Natural killer cell (primary cell): ENCODE data around the gene OSCAR. TPM values are rescaled to one million over a fixed set of nuclear protein-coding genes. Genes with fewer than 3 reads are reported as not detected.
"Not testable (repeated sequence)": the region's sequence is repeated elsewhere in the genome, so short reads cannot be mapped to it uniquely, and the experiment has no call there.

Experiments
- ATAC-seq, 3 donors: fragments of 150-1000 bp in 2 of 3; fragments of 200-7000 bp in 1 of 3; cut with Tn5 transposase; 1 replicate in 1 of 3; 2 replicates in 2 of 3; pipeline ENCODE4 v1.10.0; 2021; ENCODE audit warnings: mild to moderate bottlenecking in 2 of 3, moderate library complexity in 2 of 3
- DNase-seq, 2 donors: peaks; one replicate each; pipeline versions ENCODE4 v3.0.0 to v3.0.0-alpha.2; 2013 to 2021; ENCODE audit warnings: mixed read lengths in 1 of 2
- H3K27ac ChIP-seq: one replicate; pipeline ENCODE4 v1.5.1; 2013; ENCODE audit warnings: mild to moderate bottlenecking, low read length
- H3K27me3 ChIP-seq: one replicate; pipeline ENCODE4 v1.6.1; 2013; ENCODE audit warnings: low read length; ENCODE audit not compliant: control insufficient read depth, insufficient read depth
- H3K36me3 ChIP-seq: one replicate; pipeline ENCODE4 v1.6.1; 2013; ENCODE audit warnings: low read length; ENCODE audit not compliant: control insufficient read depth, insufficient read depth
- H3K4me1 ChIP-seq: one replicate; pipeline ENCODE4 v1.6.1; 2013; ENCODE audit warnings: low read length; ENCODE audit not compliant: control insufficient read depth, insufficient read depth
- H3K4me3 ChIP-seq: one replicate; pipeline ENCODE4 v1.5.1; 2013; ENCODE audit warnings: low read length
- H3K9me3 ChIP-seq: one replicate; pipeline ENCODE4 v1.6.1; 2013; ENCODE audit warnings: low read length; ENCODE audit not compliant: control insufficient read depth, insufficient read depth
- H3K27ac Mint-ChIP-seq, 2 donors: one replicate each; pipeline ENCODE4 v1.8.0; 2022; ENCODE audit warnings: mild to moderate bottlenecking in 2 of 2, mixed read lengths in 2 of 2, moderate library complexity in 1 of 2
- H3K27me3 Mint-ChIP-seq, 2 donors: one replicate each; pipeline ENCODE4 v1.8.0; 2022; ENCODE audit warnings: low read depth in 2 of 2, mixed read lengths in 2 of 2
- H3K36me3 Mint-ChIP-seq: one replicate; pipeline ENCODE4 v1.8.0; 2022; ENCODE audit warnings: mixed read lengths
- H3K4me1 Mint-ChIP-seq, 2 donors: one replicate each; pipeline ENCODE4 v1.8.0; 2022; ENCODE audit warnings: mixed read lengths in 2 of 2
- H3K4me3 Mint-ChIP-seq: one replicate; pipeline ENCODE4 v1.8.0; 2022; ENCODE audit warnings: mild to moderate bottlenecking, moderate library complexity, mixed read lengths
- H3K9me3 Mint-ChIP-seq, 2 donors: one replicate each; pipeline ENCODE4 v1.8.0; 2022; ENCODE audit warnings: mixed read lengths in 2 of 2
- CTCF ChIP-seq: fragments of 200-600 bp; IDR thresholded peaks from one replicate; pipeline ENCODE4 v1.8.0; 2022; ENCODE audit warnings: antibody characterized with exemption
- WGBS: methylation state at CpG from one replicate; pipeline ENCODE4 v1.1.7; 2013; ENCODE audit warnings: missing lambda C conversion rate; ENCODE audit not compliant: insufficient coverage; 5-methylcytosine and 5-hydroxymethylcytosine counted together
- intact Hi-C: fragments of 100-400 bp; cut with micrococcal nuclease; formaldehyde crosslinking; loops from one replicate; pipeline ENCODE4 v1.14.2; 2022
- total RNA-seq, 4 donors: library from RNA; stranded (reverse); fragments of 120-200 nt in 1 of 4; gene quantifications; one replicate each; pipeline versions ENCODE4 v1.2.3 to v1.2.4, GENCODE V29; 2013 to 2022

The OSCAR gene
- total RNA-seq, 3 donors from 2014 or later (not counting 1 experiment from before 2014, with no cell fraction given): 2.3 to 5.4 (median 4.4) TPM

DNA sequence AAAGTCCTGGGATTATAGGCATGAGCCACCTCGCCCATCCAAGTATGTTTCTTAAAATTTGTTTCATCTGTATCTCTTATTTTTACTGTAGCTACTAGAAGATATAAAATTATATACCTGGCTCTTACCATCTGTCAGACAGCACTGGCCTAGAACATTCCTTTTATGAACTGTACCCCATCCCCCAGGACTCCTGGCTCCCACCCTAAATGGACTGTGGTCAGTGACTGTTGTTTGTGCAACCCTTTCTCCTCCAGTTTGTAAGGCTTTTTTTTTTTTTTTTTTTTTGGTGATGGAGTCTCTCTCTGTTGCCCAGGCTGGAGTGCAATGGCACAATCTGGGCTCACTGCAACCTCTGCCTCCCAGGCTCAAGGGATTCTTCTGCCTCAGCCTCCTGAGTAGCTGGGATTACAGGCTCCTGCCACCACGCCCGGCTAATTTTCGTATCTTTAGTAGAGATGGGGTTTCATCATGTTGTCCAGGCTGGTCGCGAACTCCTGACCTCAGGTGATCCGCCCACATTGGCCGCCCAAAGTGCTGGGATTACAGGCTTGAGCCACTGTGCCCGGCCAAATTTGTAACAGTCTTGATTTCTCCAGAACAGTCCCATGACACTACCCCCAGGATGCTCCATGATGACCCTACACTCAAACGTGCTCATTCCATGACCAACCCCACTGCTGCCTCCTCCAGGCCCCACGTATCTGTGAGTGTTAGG lies 4.6 kb upstream of the OSCAR start:
- intact Hi-C loops: no loop called here
- WGBS: 90% methylated on average over 10 of the region's 11 CpGs
- H3K9me3 ChIP-seq: no peaks in the 10 kb centered on the region
- H3K4me1 ChIP-seq: peaks cover 14% of the 10 kb centered on the region
- ATAC-seq (no peak), DNase-seq (no peak)
- Mint-ChIP-seq H3K4me1 (peaks cover 13 to 30% of the 10 kb centered on the region in 2 donors), H3K9me3 (no peaks in the 10 kb centered on the region), H3K4me3 (peak overlapping the region; percentile 35), H3K27ac (peak overlapping the region in 1 of 2 donors; percentile 28), H3K27me3 (no peaks in the 10 kb centered on the region), H3K36me3 (no peaks in the 10 kb centered on the region)
- peaks cover 39% of the 10 kb centered on the region for H3K36me3 ChIP-seq
- TF ChIP-seq CTCF: no peak
- H3K27ac ChIP-seq: no peak overlapping the region
- H3K27me3 ChIP-seq: no peaks in the 10 kb centered on the region
- H3K4me3 ChIP-seq: no peak overlapping the region

GRCh38 chr19:54102421-54103169 lies 2.0 kb upstream of the OSCAR start, which contains the start of gene NDUFA3:
Gene NDUFA3, plus strand, starts transcription at chr19:54102855. Its CDS starts 24 bp downstream, at chr19:54102879.
- Histone ChIP-seq H3K4me1 (peaks cover 14% of the 10 kb centered on the region), H3K27me3 (no peaks in the 10 kb centered on the region), H3K27ac (peak within 1 kb of the TSS; percentile 82), H3K4me3 (peak within 1 kb of the TSS; percentile 74), H3K36me3 (peaks cover 19% of the 10 kb centered on the region), H3K9me3 (no peaks in the 10 kb centered on the region)
- intact Hi-C loops: loop anchor here (1.0 kb wide), 2 partner anchors 13 to 35 kb away; partner anchors contain the start of genes CNOT3, PRPF31 and TFPT
- H3K9me3 Mint-ChIP-seq: no peaks in the 10 kb centered on the region
- no peaks in the 10 kb centered on the region for H3K36me3 Mint-ChIP-seq
- 3% methylated on average over 54 of the region's 54 CpGs for WGBS
- H3K27ac Mint-ChIP-seq: peak within 1 kb of the TSS; percentile 89 to 99
- TF ChIP-seq CTCF: no peak
- H3K27me3 Mint-ChIP-seq: no peaks in the 10 kb centered on the region
- DNase-seq: peak; percentile 95 to 100
- peaks cover 13 to 30% of the 10 kb centered on the region in 2 donors for H3K4me1 Mint-ChIP-seq
- peak within 1 kb of the TSS; percentile 97 for H3K4me3 Mint-ChIP-seq
- peak; percentile 99 to 100 (median 99) for ATAC-seq

GRCh38 chr19:54099903-54100255 lies 724 bp downstream of the OSCAR start:
- H3K9me3 Mint-ChIP-seq, H3K27me3 ChIP-seq, H3K36me3 ChIP-seq, H3K4me3 ChIP-seq, H3K27ac Mint-ChIP-seq, DNase-seq, ATAC-seq, H3K9me3 ChIP-seq, intact Hi-C loops, H3K4me3 Mint-ChIP-seq, H3K27me3 Mint-ChIP-seq, H3K27ac ChIP-seq, H3K36me3 Mint-ChIP-seq: not testable (repeated sequence)
- peaks cover 24 to 37% of the 10 kb centered on the region in 2 donors for H3K4me1 Mint-ChIP-seq
- H3K4me1 ChIP-seq: peaks cover 34% of the 10 kb centered on the region
- WGBS: 95% methylated on average over 9 of the region's 9 CpGs

GRCh38 chr19:54099190-54099902 lies 1.3 kb downstream of the OSCAR start:
- no peak overlapping the region for H3K4me3 Mint-ChIP-seq
- no peaks in the 10 kb centered on the region for H3K9me3 Mint-ChIP-seq
- H3K4me1 ChIP-seq: peaks cover 34% of the 10 kb centered on the region
- H3K36me3 Mint-ChIP-seq: no peaks in the 10 kb centered on the region
- no peak overlapping the region for H3K27ac ChIP-seq
- ATAC-seq: no peak
- peaks cover 0 to 6% of the 10 kb centered on the region in 2 donors for H3K27me3 Mint-ChIP-seq
- 92% methylated on average over 10 of the region's 12 CpGs for WGBS
- H3K4me1 Mint-ChIP-seq: peaks cover 27 to 37% of the 10 kb centered on the region in 2 donors
- no peak overlapping the region for H3K27ac Mint-ChIP-seq
- DNase-seq: no peak
- H3K27me3 ChIP-seq: peaks cover 3% of the 10 kb centered on the region
- intact Hi-C loops: no loop called here
- no peak for TF ChIP-seq CTCF
- H3K36me3 ChIP-seq: no peaks in the 10 kb centered on the region
- H3K9me3 ChIP-seq: no peaks in the 10 kb centered on the region
- H3K4me3 ChIP-seq: no peak overlapping the region
